Measurements from ENCODE around the gene IL10. TPM values are rescaled to one million over a fixed set of nuclear protein-coding genes. Genes with fewer than 3 reads are reported as not detected.

The IL10 gene
- total RNA-seq, 1 donor from 2014 or later, result 0.67 TPM

GRCh38 chr1:206792939-206793607 is 20.8 kb upstream of the IL10 start:
- Histone ChIP-seq H3K36me3 (no peaks in the 10 kb centered on the region), H3K4me3 (no peak overlapping the region), H3K9me3 (no peaks in the 10 kb centered on the region), H3K4me1 (no peaks in the 10 kb centered on the region), H3K27ac (no peak overlapping the region), H3K27me3 (no peaks in the 10 kb centered on the region)
- intact Hi-C loops (cut with DNase I), result no loop called here
- DNase-seq (no peak), ATAC-seq (no peak)
- TF ChIP-seq, protein P1, sequence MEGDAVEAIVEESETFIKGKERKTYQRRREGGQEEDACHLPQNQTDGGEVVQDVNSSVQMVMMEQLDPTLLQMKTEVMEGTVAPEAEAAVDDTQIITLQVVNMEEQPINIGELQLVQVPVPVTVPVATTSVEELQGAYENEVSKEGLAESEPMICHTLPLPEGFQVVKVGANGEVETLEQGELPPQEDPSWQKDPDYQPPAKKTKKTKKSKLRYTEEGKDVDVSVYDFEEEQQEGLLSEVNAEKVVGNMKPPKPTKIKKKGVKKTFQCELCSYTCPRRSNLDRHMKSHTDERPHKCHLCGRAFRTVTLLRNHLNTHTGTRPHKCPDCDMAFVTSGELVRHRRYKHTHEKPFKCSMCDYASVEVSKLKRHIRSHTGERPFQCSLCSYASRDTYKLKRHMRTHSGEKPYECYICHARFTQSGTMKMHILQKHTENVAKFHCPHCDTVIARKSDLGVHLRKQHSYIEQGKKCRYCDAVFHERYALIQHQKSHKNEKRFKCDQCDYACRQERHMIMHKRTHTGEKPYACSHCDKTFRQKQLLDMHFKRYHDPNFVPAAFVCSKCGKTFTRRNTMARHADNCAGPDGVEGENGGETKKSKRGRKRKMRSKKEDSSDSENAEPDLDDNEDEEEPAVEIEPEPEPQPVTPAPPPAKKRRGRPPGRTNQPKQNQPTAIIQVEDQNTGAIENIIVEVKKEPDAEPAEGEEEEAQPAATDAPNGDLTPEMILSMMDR (IDR thresholded peaks at IDR 0.05), result no peak

DNA sequence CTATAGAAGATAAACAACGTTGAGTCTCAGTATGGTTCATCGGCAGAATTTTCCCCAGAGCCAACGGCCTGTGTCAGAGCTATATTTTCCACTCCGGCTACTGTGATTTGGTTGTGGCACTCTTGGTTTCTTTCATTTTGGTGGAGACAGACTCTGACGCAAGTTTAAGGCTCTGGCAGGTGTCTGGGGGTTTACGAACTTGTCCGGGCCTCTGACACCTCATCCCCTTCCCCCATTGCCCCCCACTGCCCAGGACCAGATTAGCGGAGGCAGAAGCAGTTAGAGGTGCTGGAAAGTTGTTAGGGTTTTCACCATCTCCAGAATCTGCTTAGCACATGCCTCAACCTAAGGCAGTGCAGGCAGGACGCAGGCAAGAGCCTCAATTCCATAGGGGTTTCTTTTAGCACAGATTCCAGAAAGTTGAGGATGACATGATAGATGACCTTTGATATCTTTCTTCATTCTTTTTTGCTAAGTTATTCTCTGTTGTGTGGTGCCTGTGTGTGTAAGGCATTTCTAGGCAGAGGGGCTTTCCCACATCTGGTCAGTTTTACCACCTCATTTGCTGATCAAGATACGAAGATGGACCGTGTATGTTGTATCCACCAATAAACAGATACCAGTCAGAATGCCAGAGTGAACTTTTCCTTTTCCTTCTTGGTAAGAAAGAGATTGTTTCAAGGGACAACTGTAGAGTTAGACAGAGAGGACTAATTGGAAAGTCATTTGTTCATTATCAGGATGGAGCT is 18.4 kb upstream of the IL10 start:
- intact Hi-C loops (cut with DNase I), result no loop called here
- no peaks in the 10 kb centered on the region for H3K4me1 ChIP-seq
- no peak overlapping the region for H3K4me3 ChIP-seq
- no peaks in the 10 kb centered on the region for H3K9me3 ChIP-seq
- no peaks in the 10 kb centered on the region for H3K27me3 ChIP-seq
- TF ChIP-seq, protein P1 (IDR thresholded peaks at IDR 0.05), result no peak
- no peak for ATAC-seq
- H3K36me3 ChIP-seq, result no peaks in the 10 kb centered on the region
- H3K27ac ChIP-seq, result no peak overlapping the region
- no peak for DNase-seq

DNA sequence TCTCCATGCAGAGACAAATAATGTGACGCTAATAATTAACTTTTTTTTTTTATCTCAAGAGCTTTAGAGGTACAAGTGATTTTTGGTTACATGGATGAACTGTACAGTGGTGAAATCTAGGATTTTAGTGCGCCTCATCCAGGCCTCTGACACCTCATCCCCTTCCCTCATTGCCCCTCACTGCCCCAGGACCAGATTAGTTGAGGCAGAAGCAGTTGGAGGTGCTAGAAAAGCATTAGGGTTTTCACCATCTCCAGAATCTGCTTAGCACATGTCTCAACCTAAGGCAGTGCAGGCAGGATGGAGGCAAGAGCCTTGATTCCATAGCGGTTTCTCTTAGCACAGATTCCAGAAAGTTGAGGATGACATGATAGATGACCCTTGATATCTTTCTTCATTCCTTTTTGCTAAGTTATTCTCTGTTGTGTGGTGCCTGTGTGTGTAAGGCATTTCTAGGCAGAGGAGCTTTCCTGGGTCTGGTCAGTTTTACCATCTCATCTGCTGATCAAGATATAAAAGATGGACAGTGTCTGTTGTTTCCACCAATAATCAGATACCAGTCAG is 16.3 kb upstream of the IL10 start:
- no peaks in the 10 kb centered on the region for H3K27me3 ChIP-seq
- H3K9me3 ChIP-seq, result no peaks in the 10 kb centered on the region
- TF ChIP-seq, protein P1 (IDR thresholded peaks at IDR 0.05), result no peak
- DNase-seq (no peak), ATAC-seq (no peak)
- no peak overlapping the region for H3K4me3 ChIP-seq
- no peaks in the 10 kb centered on the region for H3K36me3 ChIP-seq
- peaks cover 4% of the 10 kb centered on the region for H3K4me1 ChIP-seq
- H3K27ac ChIP-seq, result no peak overlapping the region
- intact Hi-C loops (cut with DNase I), result no loop called here

- Histone ChIP-seq H3K27me3 (no peaks in the 10 kb centered on the region), H3K9me3 (no peaks in the 10 kb centered on the region), H3K27ac (no peak overlapping the region), H3K4me3 (no peak overlapping the region), H3K4me1 (peaks cover 4% of the 10 kb centered on the region), H3K36me3 (no peaks in the 10 kb centered on the region)
- no peak for DNase-seq
- intact Hi-C loops (cut with DNase I), result no loop called here
- no peak for ATAC-seq
- TF ChIP-seq, protein P1 (IDR thresholded peaks at IDR 0.05), result no peak
Measured at GRCh38 chr1:206787891-206788290, 15.6 kb upstream of the IL10 start.

GRCh38 chr1:206786212-206786886 is 14.1 kb upstream of the IL10 start:
- TF ChIP-seq, protein P1 (IDR thresholded peaks at IDR 0.05), result no peak
- H3K36me3 ChIP-seq, result no peaks in the 10 kb centered on the region
- ATAC-seq (no peak), DNase-seq (no peak)
- H3K9me3 ChIP-seq, result no peaks in the 10 kb centered on the region
- H3K27ac ChIP-seq, result no peak overlapping the region
- intact Hi-C loops (cut with DNase I), result no loop called here
- no peaks in the 10 kb centered on the region for H3K27me3 ChIP-seq
- peaks cover 4% of the 10 kb centered on the region for H3K4me1 ChIP-seq
- H3K4me3 ChIP-seq, result no peak overlapping the region
